Measurements from ENCODE around the gene PSENEN. TPM values are rescaled to one million over a fixed set of nuclear protein-coding genes. Genes with fewer than 3 reads are reported as not detected.

Gene PSENEN
- total and polyA plus RNA-seq, 9 of the 15 experiments (the other 6 are each of a cell fraction or from before 2014, with no cell fraction given) = 34.5 to 299 (median 61.1) TPM

DNA sequence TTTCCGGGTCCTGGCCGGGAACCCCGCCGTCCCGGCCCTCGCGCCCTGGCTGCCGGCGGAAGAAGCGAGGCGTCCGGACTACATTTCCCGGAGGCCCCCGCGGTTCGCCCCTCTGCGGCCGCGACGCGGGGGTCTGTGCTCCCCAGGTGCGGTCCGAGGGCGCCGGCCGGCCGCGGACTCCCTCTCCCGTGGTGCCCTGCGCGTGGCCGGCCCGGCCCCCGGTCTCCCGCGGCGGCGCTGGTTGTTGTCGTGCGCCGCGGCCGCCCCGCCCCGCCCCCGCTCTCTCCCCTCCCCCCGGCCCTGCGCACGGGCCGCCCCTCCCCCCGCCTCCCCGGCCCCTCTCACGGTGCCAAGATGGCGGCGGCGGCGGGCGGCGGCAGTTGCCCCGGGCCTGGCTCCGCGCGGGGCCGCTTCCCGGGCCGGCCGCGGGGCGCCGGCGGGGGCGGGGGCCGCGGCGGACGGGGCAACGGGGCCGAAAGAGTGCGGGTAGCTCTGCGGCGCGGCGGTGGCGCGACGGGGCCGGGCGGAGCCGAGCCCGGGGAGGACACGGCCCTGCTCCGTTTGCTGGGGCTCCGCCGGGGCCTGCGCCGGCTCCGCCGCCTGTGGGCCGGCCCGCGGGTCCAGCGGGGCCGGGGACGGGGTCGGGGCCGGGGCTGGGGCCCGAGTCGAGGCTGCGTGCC lies 27.6 kb upstream of the PSENEN start, which contains the start of gene KMT2B (continued):
- TF ChIP-seq ZNF232 (CRISPR knock-in tag; IDR thresholded peaks at IDR 0.05) (no peak), ZNF143 (CRISPR knock-in tag; IDR thresholded peaks at IDR 0.05) (peak; percentile 73; the same call in 1 of the 2 replicates), BDP1 (IDR thresholded peaks at IDR 0.05; ENCODE audit: insufficient read depth, insufficient read length) (no peak), KLF13 (tag; IDR thresholded peaks at IDR 0.05; ENCODE audit: borderline replicate concordance, low read depth) (no peak), FOSL1 (tag; conservative IDR thresholded peaks at IDR 0.05) (peak; percentile 31; the same call in 1 of the 2 replicates), ZNF282 (CRISPR knock-in tag; IDR thresholded peaks at IDR 0.05) (no peak), NFRKB (IDR thresholded peaks at IDR 0.05; ENCODE audit: low read depth) (no peak), CBX2 (IDR thresholded peaks at IDR 0.05; ENCODE audit: insufficient read depth, low read length, poor library complexity, severe bottlenecking) (no peak), POLR2AphosphoS5 (IDR thresholded peaks at IDR 0.05; ENCODE audit: control insufficient read depth, insufficient read depth, low read depth, low read length) (no peak; the same call in 1 of the 2 replicates), GATAD2A (IDR thresholded peaks at IDR 0.05) (no peak), ZNF316 (IDR thresholded peaks at IDR 0.05) (no peak), ZC3H11A (IDR thresholded peaks at IDR 0.05; ENCODE audit: low read depth, low read length) (no peak), KHSRP (IDR thresholded peaks at IDR 0.05) (no peak), HNRNPH1 (optimal IDR thresholded peaks at IDR 0.05; ENCODE audit: low read depth, low read length) (no peak), TCF7L2 (IDR thresholded peaks at IDR 0.05; ENCODE audit: low read depth, low read length) (no peak), ZNF263 (CRISPR knock-in tag; IDR thresholded peaks at IDR 0.05; ENCODE audit: borderline replicate concordance) (no peak), SRSF1 (IDR thresholded peaks at IDR 0.05; ENCODE audit: low read depth, low read length) (no peak), NCOA4 (IDR thresholded peaks at IDR 0.05; ENCODE audit: partially characterized antibody) (no peak), ZNF76 (CRISPR knock-in tag; IDR thresholded peaks at IDR 0.05; ENCODE audit: borderline replicate concordance) (no peak), EGR1 (conservative IDR thresholded peaks at IDR 0.05) (no peak), ZNF780A (CRISPR knock-in tag; IDR thresholded peaks at IDR 0.05) (no peak), MYC (IDR thresholded peaks at IDR 0.05; ENCODE audit: low read depth, low read length) (no peak; the same call in 1 of the 2 replicates), MYC (CRISPR knock-in tag; IDR thresholded peaks at IDR 0.05; ENCODE audit: borderline replicate concordance, low read depth) (no peak)
- TF ChIP-seq, protein P1, sequence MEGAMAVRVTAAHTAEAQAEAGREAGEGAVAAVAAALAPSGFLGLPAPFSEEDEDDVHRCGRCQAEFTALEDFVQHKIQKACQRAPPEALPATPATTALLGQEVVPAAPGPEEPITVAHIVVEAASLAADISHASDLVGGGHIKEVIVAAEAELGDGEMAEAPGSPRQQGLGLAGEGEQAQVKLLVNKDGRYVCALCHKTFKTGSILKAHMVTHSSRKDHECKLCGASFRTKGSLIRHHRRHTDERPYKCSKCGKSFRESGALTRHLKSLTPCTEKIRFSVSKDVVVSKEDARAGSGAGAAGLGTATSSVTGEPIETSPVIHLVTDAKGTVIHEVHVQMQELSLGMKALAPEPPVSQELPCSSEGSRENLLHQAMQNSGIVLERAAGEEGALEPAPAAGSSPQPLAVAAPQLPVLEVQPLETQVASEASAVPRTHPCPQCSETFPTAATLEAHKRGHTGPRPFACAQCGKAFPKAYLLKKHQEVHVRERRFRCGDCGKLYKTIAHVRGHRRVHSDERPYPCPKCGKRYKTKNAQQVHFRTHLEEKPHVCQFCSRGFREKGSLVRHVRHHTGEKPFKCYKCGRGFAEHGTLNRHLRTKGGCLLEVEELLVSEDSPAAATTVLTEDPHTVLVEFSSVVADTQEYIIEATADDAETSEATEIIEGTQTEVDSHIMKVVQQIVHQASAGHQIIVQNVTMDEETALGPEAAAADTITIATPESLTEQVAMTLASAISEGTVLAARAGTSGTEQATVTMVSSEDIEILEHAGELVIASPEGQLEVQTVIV (CRISPR knock-in tag; IDR thresholded peaks at IDR 0.05; ENCODE audit: borderline replicate concordance) = no peak
- TF ChIP-seq, protein P2, sequence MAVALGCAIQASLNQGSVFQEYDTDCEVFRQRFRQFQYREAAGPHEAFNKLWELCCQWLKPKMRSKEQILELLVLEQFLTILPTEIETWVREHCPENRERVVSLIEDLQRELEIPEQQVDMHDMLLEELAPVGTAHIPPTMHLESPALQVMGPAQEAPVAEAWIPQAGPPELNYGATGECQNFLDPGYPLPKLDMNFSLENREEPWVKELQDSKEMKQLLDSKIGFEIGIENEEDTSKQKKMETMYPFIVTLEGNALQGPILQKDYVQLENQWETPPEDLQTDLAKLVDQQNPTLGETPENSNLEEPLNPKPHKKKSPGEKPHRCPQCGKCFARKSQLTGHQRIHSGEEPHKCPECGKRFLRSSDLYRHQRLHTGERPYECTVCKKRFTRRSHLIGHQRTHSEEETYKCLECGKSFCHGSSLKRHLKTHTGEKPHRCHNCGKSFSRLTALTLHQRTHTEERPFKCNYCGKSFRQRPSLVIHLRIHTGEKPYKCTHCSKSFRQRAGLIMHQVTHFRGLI (CRISPR knock-in tag; IDR thresholded peaks at IDR 0.05) = no peak
- TF ChIP-seq, protein P3, sequence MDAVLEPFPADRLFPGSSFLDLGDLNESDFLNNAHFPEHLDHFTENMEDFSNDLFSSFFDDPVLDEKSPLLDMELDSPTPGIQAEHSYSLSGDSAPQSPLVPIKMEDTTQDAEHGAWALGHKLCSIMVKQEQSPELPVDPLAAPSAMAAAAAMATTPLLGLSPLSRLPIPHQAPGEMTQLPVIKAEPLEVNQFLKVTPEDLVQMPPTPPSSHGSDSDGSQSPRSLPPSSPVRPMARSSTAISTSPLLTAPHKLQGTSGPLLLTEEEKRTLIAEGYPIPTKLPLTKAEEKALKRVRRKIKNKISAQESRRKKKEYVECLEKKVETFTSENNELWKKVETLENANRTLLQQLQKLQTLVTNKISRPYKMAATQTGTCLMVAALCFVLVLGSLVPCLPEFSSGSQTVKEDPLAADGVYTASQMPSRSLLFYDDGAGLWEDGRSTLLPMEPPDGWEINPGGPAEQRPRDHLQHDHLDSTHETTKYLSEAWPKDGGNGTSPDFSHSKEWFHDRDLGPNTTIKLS (IDR thresholded peaks at IDR 0.05; ENCODE audit: borderline replicate concordance, low read depth) = peak; percentile 83; the same call in 1 of the 2 replicates
